SK-N-MC (cell line): ENCODE results near the gene TMEM60.
A peak's percentile ranks its signal among the peaks of the same experiment; 100 is the strongest.

Source experiments
- DNase-seq: peaks from one replicate; pipeline ENCODE4 v3.0.0-alpha.2; 2011; ENCODE audit warnings: low read depth, low spot score
- H3K27ac ChIP-seq: fragments of 200-600 bp; sonication (generic); 2 replicates; pipeline ENCODE4 v1.5.1; 2016; ENCODE audit warnings: mixed run types
- H3K36me3 ChIP-seq: fragments of 200-600 bp; sonication (generic); 2 replicates; pipeline ENCODE4 v1.6.1; 2017; ENCODE audit warnings: antibody characterized with exemption, low read length, mixed read lengths; ENCODE audit not compliant: insufficient read depth
- H3K4me3 ChIP-seq: fragments of 200-600 bp; sonication (generic); 2 replicates; pipeline ENCODE4 v1.5.1; 2016
- H3K9ac ChIP-seq: fragments of 200-600 bp; sonication (generic); 2 replicates; pipeline ENCODE4 v1.8.0; 2017; ENCODE audit warnings: mixed run types, mixed read lengths; ENCODE audit not compliant: insufficient read length
- H3K9me3 ChIP-seq: fragments of 200-600 bp; sonication (generic); 2 replicates; pipeline ENCODE4 v1.6.1; 2017; ENCODE audit warnings: low read depth, mild to moderate bottlenecking, antibody characterized with exemption, low read length, moderate library complexity, mixed read lengths
- EZH2 ChIP-seq: fragments of 200-600 bp; sonication (generic); IDR thresholded peaks from one replicate; pipeline ENCODE4 v1.6.1; 2017; ENCODE audit warnings: antibody characterized with exemption
- FOXP2 ChIP-seq: optimal IDR thresholded peaks from 2 replicates; pipeline ENCODE3; 2011; ENCODE audit warnings: mild to moderate bottlenecking, moderate library complexity; ENCODE audit not compliant: insufficient read depth; ENCODE audit errors: extremely low read length, control extremely low read depth
- POLR2AphosphoS5 ChIP-seq: IDR thresholded peaks from 2 replicates; pipeline ENCODE4 v1.6.1; 2012; ENCODE audit warnings: mild to moderate bottlenecking, low read depth, low read length, borderline replicate concordance

TMEM60 gene

GRCh38 chr7:77766801-77767605, 31.2 kb downstream of the TMEM60 start:
- H3K9me3 ChIP-seq: no peaks in the 10 kb centered on the region
- no peak overlapping the region for H3K9ac ChIP-seq
- H3K4me3 ChIP-seq: no peak overlapping the region
- TF ChIP-seq POLR2AphosphoS5: no peak
- TF ChIP-seq FOXP2: no peak
- no peak for TF ChIP-seq EZH2
- no peak for DNase-seq
- no peak overlapping the region for H3K27ac ChIP-seq
- peaks cover 17% of the 10 kb centered on the region for H3K36me3 ChIP-seq

- Histone ChIP-seq H3K4me3 (no peak overlapping the region), H3K27ac (no peak overlapping the region), H3K9ac (no peak overlapping the region), H3K9me3 (no peaks in the 10 kb centered on the region), H3K36me3 (peaks cover 17% of the 10 kb centered on the region)
- TF ChIP-seq POLR2AphosphoS5: no peak
- DNase-seq: no peak
Measured at GRCh38 chr7:77765906-77766800, 32.1 kb downstream of the TMEM60 start.

- Histone ChIP-seq H3K27ac (no peak overlapping the region), H3K9ac (no peak overlapping the region), H3K4me3 (no peak overlapping the region), H3K36me3 (peaks cover 17% of the 10 kb centered on the region), H3K9me3 (no peaks in the 10 kb centered on the region)
- DNase-seq: no peak
- TF ChIP-seq FOXP2: no peak
- no peak for TF ChIP-seq POLR2AphosphoS5
- TF ChIP-seq EZH2: no peak
Measured at GRCh38 chr7:77765481-77765880, 32.8 kb downstream of the TMEM60 start.

- H3K9ac ChIP-seq: no peak overlapping the region
- H3K27ac ChIP-seq: no peak overlapping the region
- no peak overlapping the region for H3K4me3 ChIP-seq
- peaks cover 6% of the 10 kb centered on the region for H3K36me3 ChIP-seq
- TF ChIP-seq EZH2: no peak
- TF ChIP-seq POLR2AphosphoS5: no peak
- no peak for TF ChIP-seq FOXP2
- no peak for DNase-seq
- H3K9me3 ChIP-seq: no peaks in the 10 kb centered on the region
Measured at GRCh38 chr7:77760809-77761453, 37.3 kb downstream of the TMEM60 start.

GRCh38 chr7:77759294-77759889, 38.8 kb downstream of the TMEM60 start:
- peak; percentile 70 for DNase-seq
- no peak for TF ChIP-seq FOXP2
- Histone ChIP-seq H3K9ac (peak overlapping the region; percentile 32), H3K27ac (no peak overlapping the region), H3K4me3 (no peak overlapping the region), H3K9me3 (no peaks in the 10 kb centered on the region), H3K36me3 (no peaks in the 10 kb centered on the region)

GRCh38 chr7:77757589-77757988, 40.6 kb downstream of the TMEM60 start:
- Histone ChIP-seq H3K36me3 (0 out of 2 replicates have a peak, but pooled peaks cover 5% of the 10 kb centered on the region), H3K9ac (no peak overlapping the region), H3K4me3 (no peak overlapping the region), H3K9me3 (no peaks in the 10 kb centered on the region), H3K27ac (no peak overlapping the region)
- TF ChIP-seq EZH2 (no peak), FOXP2 (no peak), POLR2AphosphoS5 (no peak)
- DNase-seq: no peak

- Histone ChIP-seq H3K9me3 (no peaks in the 10 kb centered on the region), H3K9ac (no peak overlapping the region), H3K36me3 (peaks cover 17% of the 10 kb centered on the region), H3K27ac (no peak overlapping the region), H3K4me3 (no peak overlapping the region)
- DNase-seq: no peak
- TF ChIP-seq EZH2: no peak
Measured at GRCh38 chr7:77753173-77753572, 45.1 kb downstream of the TMEM60 start.

GRCh38 chr7:77752016-77752415, 46.2 kb downstream of the TMEM60 start:
- no peak for DNase-seq
- H3K36me3 ChIP-seq: peaks cover 17% of the 10 kb centered on the region
- no peak overlapping the region for H3K9ac ChIP-seq

More at GRCh38 chr7:77752016-77752415, 46.2 kb downstream of the TMEM60 start:
- H3K27ac ChIP-seq: no peak overlapping the region
- H3K4me3 ChIP-seq: no peak overlapping the region
- no peaks in the 10 kb centered on the region for H3K9me3 ChIP-seq
- TF ChIP-seq FOXP2: no peak
